Suprapubic skin (tissue), 4 donors: ENCODE data around the gene MOB3B. TPM values are rescaled to one million over a fixed set of nuclear protein-coding genes. Genes with fewer than 3 reads are reported as not detected.

Source experiments
- DNase-seq, 2 donors: peaks; one replicate each; pipeline ENCODE4 v3.0.0-alpha.2; 2019; ENCODE audit warnings: low spot score in 2 of 2
- H3K27ac ChIP-seq: fragments of 200-600 bp; sonication (generic); one replicate; pipeline ENCODE4 v1.5.1; 2019
- H3K27me3 ChIP-seq: fragments of 200-600 bp; sonication (generic); one replicate; pipeline ENCODE4 v1.5.1; 2019
- H3K36me3 ChIP-seq: fragments of 200-600 bp; sonication (generic); one replicate; pipeline ENCODE4 v1.5.1; 2019
- H3K4me1 ChIP-seq: fragments of 200-600 bp; sonication (generic); one replicate; pipeline ENCODE4 v1.5.1; 2019
- H3K4me3 ChIP-seq: fragments of 200-600 bp; sonication (generic); one replicate; pipeline ENCODE4 v1.5.1; 2019; ENCODE audit warnings: mild to moderate bottlenecking
- H3K9me3 ChIP-seq: fragments of 200-600 bp; sonication (generic); one replicate; pipeline ENCODE4 v1.5.1; 2019
- POLR2A ChIP-seq, 2 donors: fragments of 450-650 bp; IDR thresholded peaks; one replicate each; pipeline ENCODE4 v1.6.1; 2017; ENCODE audit warnings: antibody characterized with exemption in 2 of 2, mild to moderate bottlenecking in 2 of 2, moderate library complexity in 2 of 2
- WGBS: methylation state at CpG from one replicate; pipeline ENCODE4 v1.1.5; 2018; 5-methylcytosine and 5-hydroxymethylcytosine counted together
- total RNA-seq, 4 donors: library from RNA; depleted of rRNA; stranded (reverse); fragments of >200 nt; gene quantifications; one replicate each; pipeline ENCODE4 v1.1.0, GENCODE V29; 2016
- TF ChIP-seq, protein P1 (sequence below), 2 donors: fragments of 200-600 bp in 1 of 2; fragments of 450-650 bp in 1 of 2; sonication (generic) in 1 of 2; IDR thresholded peaks; one replicate each; pipeline ENCODE4 v1.5.1; 2016 to 2019; ENCODE audit warnings: antibody characterized with exemption in 2 of 2, mild to moderate bottlenecking in 1 of 2, moderate library complexity in 1 of 2

MOB3B gene
- total RNA-seq, 4 donors from 2014 or later: 8.2 to 21.5 (median 10.9) TPM

DNA sequence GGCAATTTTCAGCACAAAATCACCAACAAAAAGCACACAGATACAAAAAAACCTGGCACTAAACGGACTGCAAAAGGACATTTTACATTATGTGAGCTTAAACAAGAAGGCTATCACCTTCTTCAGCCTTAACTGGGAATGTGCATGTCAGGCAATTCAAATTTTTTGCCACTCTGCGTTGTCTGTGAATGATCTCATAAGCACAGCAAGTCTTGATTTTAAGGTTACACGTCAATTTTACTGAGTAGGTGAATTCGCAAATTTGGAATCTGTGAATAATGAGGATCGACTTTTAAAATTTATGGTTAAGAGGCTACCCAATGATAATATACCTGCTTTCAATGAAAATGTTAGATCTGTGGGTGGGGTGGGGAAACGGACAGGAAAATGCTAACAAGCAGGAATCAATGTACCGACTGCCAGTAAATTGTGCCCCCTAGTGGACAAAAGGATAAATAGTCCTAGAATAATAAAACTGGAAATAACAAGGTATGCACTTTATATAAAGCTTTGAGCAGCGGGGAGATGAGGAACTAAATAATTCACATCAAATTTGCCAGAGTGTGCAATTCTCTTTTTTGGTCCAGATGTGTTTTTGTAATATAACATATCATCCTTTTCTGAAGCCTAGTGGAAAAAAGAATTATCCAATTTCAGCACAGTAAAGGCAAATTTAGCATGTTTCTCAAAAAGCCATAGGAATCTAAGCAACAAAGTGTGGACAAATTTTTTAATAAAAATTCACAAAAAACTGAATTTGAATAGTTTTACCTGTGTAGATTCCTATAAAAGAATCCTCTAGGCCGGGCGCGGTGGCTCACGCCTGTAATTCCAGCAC lies 253.2 kb downstream of the MOB3B start:
- Histone ChIP-seq H3K27me3 (no peaks in the 10 kb centered on the region), H3K4me3 (no peak overlapping the region), H3K4me1 (peaks cover 15% of the 10 kb centered on the region), H3K36me3 (no peaks in the 10 kb centered on the region), H3K27ac (no peak overlapping the region), H3K9me3 (no peaks in the 10 kb centered on the region)
- no peak for DNase-seq
- WGBS: 42% methylated on average over 12 of the region's 12 CpGs
- TF ChIP-seq, protein P1, sequence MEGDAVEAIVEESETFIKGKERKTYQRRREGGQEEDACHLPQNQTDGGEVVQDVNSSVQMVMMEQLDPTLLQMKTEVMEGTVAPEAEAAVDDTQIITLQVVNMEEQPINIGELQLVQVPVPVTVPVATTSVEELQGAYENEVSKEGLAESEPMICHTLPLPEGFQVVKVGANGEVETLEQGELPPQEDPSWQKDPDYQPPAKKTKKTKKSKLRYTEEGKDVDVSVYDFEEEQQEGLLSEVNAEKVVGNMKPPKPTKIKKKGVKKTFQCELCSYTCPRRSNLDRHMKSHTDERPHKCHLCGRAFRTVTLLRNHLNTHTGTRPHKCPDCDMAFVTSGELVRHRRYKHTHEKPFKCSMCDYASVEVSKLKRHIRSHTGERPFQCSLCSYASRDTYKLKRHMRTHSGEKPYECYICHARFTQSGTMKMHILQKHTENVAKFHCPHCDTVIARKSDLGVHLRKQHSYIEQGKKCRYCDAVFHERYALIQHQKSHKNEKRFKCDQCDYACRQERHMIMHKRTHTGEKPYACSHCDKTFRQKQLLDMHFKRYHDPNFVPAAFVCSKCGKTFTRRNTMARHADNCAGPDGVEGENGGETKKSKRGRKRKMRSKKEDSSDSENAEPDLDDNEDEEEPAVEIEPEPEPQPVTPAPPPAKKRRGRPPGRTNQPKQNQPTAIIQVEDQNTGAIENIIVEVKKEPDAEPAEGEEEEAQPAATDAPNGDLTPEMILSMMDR (IDR thresholded peaks at IDR 0.05): peak; percentile 44 to 61
- no peak for TF ChIP-seq POLR2A (IDR thresholded peaks at IDR 0.05)

Other genes starting within 250 kb of the MOB3B start
- under 1 TPM in 1 of 4 donors, not detected in 3; 0.97 TPM for gene EQTN, start 232.7 kb downstream of the MOB3B start, total RNA-seq
- gene IFNK, start 5.5 kb downstream of the MOB3B start, total RNA-seq: not detected
- 10 to 100 TPM; 12.2 to 48.3 (median 14.5) TPM for gene C9orf72, start 43.7 kb upstream of the MOB3B start, total RNA-seq